Measurements from ENCODE around the gene NOX4.

The NOX4 gene

DNA sequence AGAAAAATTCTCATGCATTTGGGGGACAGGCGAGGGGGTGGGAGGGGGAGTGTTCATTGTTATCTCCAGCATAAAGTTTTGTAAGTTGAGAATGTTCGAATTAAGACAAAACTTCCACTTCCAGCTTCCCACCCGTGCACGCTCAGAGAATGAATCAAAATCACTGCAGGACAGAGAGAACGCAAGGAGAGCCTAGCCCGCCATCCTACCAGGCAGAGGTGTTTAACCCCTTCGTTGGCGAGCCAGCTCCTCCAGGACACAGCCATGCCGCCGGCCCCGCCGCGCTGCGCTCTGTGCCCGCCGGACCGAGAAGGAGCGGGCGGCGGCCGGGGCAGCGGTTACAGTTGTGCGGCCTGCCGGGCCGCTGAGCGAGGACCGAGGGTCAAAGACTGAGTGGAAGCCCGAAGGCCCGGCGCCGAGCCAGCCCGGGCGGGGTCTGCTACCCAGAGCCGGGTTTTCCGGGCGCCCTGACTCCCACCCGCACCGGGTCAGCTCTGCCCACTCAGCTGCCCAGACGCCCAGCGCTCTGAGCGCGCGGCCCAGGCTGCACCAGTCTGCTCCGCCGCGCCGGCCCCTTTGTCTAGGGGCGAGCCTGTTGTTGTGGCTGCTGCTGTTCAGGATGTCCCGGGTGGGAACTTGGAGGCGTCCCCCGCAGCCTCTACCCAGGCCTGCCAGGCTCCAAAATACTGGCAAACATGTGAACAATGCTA is at the start of gene NOX4:
Gene NOX4, minus strand, starts transcription at position 395 of the 710 bp plus-strand sequence. Its CDS starts 129 bp downstream, at position 266.
- no peak for DNase-seq

DNA sequence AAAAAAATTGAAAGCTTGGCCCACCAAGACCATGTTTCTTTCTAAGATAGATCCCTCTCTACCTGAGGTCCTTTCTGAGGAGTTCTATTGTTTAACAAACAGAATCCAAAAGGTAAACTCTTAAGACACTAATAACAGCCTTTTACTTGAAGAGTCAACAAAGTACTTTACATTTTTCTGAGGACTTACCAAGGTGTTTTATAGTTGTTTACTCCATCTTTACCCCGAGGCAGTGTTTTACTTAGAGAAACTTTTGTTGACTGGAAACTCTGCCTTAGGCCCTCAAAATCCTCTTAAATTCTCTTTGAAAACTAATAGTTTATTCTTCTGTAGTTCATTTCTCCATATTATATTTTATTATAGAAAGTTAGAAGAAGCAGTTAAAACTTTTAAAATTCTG is 49.7 kb upstream of the NOX4 start:
- DNase-seq: no peak

DNA sequence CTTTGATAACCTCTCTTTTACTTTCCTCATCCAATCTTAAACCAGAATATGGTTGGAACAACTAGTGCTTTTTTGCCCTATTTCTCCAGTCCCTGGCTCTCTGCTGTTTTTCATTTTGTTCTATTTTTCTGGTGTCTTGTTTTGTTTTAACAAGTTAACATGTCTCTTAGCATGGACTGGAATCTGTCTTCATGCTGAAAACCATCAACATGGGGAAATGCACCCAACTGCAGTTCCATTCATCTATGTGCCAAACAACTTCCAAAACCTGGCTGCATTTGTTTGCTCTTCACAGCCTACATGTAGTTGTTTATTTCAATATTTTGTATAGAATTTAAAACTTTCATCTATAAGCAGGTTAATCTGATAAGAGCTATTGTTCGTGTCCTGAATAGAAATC is 46.8 kb upstream of the NOX4 start:
- DNase-seq: no peak

DNA sequence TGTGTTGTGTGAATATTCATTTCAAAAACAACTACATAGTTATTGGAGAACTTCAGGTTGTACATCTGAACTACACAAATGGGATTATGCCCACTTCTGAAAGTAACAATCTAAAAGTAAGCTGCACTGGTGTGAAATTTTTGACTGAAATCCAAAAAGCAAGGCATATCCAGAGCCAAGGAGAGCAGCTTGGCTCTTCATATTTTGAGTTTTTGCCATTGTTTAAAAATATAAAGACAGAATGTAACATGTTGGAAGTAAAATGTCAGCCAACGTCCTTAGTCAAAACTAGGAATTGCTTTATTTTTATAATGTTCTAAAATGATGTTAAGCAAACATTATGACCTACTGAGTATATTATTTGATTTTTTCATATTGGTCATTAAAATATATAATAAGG is 45.8 kb upstream of the NOX4 start:
- no peak for DNase-seq

DNA sequence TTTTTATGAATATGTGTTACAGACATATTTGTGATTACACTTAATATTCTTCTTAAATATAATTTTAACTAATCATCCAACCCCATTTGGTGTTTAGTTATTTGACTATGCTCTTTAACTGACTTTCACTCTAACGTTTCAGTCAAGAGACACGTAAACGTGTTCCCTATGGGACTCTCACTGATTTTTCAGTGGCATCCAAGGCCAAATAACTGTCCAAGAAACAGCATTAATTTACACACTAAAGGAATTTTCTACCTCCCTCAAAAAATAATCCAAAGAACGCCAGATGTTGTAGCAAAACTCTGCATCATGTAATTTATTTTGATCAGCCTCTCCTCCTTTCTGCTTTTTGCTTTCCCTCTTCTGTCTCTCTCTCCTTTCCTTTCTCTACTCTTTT is 44.0 kb upstream of the NOX4 start:
- no peak for DNase-seq

DNA sequence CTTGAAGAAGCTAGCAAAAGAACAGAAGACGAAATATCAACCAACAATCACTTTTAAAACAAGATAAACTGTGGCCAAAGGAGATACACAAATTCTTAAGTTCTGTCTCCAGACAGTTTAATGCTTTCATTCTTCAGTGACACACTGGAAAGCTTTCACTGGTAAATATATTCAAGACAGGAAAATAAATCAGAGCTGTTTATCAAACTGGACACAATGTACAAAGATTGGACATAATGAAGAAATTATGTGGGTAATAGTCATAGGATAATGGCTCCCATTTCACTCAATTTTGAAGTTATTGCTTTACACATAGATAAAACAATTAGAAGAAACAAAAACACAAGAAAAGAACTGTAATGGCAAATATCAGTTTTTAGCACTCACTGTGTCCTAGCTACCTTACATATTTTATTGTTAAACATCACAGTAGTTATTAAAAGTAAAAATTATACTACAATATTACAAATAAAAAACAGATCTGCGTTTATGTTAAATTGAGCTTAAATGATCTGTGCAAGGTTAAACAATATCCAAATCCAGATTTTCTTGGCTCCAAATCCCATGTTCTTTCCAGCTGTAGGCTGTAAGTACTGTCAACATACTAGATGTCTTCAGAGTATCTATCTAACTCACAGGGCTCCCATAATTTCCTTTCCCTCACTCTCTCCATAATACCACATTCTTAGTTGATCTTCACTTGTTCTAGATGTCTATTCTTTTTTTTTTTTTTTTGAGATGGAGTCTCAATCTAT is 38.6 kb upstream of the NOX4 start:
- no peak for DNase-seq

DNA sequence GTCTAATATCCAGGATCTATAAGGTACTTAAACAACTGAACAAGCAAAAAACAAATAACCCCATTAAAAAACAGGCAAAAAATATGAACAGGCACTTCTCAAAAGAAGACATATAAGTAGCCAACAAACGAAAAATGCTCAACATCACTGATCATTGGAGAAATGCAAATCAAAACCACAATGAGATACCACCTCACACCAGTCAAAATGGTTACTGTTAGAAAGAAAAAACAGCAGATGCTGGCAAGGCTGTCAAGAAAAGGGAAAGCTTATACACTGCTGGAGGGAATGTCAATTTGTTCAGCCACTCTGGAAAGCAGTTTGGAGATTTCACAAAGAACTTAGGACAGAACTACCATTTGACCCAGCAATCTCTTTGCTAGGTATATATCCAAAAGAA is 30.6 kb upstream of the NOX4 start:
- DNase-seq: no peak

DNA sequence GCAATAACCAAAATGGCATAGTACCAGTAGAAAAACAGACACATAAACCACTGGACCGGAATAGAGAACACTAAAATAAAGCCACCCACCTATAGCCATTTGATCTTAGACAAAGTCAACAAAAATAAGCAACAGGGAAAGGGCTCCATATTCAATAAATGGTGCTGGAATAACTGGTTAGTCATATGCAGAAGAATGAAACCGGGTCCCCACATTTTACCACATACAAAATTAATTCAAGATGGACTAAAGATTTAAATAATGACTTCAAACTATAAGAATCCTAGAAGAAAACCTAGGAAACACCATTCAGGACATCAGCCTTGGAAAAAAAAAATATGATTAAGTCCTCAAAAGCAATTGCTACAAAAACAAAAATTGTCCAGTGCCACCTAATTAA is 30.1 kb upstream of the NOX4 start:
- DNase-seq: no peak

DNA sequence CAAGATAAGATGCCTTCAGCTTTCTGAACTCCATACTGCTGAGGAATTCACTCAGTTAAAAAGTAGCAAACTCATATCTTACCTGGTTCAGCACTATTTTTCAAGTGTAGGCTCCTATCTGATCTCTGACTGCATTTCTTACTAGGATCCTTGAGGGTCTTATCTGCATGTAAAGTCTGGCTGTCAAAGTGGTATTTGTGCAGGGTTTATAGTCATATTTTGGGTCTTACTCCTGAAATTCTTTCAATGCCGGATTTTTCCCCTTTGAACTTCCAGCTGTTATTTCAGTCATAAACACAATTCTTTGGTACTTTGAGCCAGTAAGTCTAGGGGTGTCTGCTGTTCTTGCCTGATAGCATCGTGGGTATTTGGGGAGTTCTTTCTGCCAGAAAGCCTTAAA is 25.3 kb upstream of the NOX4 start:
- DNase-seq: no peak

DNA sequence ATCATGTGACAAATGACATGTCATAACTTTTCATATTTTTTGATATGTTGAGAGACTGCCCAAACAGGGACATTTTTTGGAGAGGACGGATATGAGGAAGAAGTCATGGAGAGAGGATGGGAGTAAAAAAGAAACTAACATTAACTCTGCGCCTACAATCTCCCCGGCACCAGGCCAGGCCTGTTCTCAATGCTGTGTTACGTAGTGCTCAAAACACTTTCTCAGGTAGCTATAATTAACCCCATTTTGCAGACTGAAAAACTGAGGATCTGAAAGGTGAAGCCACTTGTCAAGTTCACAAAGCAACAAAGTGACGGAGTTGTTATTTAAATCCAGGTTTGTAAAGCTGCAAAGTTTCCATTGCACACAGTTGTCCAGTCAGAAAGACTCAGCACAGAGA is 17.4 kb upstream of the NOX4 start:
- DNase-seq: no peak

DNA sequence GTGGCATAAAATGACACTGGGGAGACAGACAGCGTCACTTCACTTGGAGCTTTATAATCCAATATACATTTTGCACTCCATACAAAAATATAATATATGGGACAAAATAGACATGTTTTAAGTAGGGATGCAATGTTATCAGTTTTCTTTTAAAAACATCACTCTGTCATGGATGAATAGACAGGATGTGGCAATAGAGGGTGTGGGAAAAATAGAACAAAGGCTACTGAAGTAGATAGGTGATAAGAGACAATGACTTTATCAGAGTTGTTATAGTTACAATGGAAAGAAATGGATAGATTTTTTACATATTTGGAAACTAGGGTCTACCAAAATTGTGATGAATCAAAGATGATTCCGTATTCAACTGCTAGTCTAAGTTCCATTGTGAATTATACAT is 13.1 kb upstream of the NOX4 start:
- DNase-seq: no peak

DNA sequence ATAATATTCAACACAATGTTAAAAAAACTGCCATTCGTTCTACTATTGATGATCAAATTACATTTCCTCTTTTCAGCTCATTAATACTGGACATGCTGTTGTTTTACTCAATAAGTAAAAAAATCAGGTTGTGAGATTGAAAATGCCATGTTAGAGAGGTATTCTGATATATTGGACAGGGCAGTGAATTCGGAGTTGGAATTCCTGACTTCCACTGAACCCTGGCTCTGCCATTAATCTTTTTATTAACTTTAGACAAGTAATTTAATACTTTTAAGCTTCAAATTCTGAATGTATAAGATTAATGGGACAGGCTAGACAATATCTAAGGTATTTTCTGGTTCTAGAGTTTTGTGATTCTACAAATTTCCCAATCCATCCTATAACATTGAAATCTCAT is 12.2 kb upstream of the NOX4 start:
- no peak for DNase-seq

DNA sequence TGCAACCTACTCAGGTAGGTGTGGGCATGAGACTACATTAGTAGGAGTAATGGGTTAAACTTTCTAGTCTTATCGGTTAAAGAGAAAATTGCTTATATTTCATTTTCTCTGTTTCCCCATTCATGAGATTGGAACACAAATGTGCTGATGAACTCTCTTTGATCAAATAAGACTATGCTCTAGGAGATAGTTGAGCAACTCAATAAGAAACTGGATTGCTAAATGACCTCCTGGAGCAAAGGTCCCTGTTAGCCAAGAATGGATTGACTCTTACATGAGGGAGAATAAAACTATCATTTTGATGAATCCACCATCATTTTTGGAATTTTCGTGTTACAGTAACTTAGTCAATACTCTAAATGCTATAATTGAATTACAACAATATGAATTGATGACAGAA is 11.1 kb upstream of the NOX4 start:
- DNase-seq: no peak

DNA sequence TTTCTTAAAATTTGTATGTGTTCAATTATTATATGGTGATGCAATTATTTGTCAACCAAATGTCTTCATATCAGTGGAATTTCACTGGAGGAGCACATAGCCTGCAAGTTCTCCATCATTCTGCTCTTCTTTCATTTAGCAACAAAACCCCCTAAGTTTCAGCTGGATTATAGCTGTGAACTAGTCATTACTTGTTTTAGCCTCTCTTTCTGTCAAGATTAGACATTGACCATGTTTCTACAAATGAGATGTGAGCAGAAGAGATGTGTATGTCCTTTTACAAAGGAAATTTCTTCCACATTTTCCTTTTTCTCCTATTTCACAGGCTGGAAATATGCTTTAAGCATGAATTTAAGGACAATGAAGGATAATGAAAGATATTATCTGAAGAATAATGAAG is 9.2 kb upstream of the NOX4 start:
- no peak for DNase-seq

DNA sequence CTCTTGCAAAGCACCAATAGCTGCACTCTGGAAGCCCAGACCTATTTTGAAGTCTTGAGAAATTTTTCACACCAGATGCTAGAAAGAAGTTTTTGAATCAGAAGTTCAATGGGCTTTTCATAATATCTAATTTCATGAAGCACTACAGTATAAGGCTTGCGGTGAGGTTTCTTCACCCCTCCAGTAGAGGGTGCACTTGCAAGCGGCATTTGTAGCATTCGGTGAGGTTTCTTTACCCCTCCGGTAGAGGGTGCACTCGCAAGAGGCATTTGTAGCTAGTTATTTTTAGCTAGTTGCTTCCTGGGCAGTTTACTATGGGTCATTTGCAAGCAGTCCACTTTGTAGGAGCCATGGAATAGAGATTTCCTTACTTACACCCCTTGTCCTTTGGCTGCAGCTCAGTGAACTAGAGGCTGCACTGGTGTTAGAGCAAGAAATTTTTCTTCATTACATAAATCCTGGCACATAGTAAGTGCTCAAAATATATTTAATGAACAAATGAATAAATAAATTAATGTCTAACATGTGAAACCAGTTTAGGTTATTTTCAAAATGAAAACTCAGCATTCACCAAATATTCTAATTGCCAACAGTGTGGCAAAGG is 7.8 kb upstream of the NOX4 start:
- DNase-seq: no peak

DNA sequence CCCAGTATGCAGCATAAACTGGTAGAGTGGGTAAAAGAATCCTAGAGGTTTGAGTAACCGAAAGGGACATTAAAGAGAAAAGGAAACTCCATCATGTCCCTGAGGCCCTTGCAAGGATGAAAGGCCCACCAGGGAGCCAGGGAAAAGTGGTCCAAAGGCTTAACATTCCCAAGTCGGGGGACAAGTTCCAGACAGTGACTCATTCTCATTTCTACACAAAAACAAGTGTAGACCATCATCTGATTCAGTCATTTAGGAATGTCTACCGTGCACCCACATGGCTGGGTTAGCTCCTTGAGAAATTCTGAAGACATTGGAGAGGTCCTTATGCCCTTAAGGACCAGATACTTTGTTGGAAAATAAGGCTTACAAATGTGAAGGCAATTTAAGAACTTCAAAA is 4.8 kb upstream of the NOX4 start:
- DNase-seq: no peak

DNA sequence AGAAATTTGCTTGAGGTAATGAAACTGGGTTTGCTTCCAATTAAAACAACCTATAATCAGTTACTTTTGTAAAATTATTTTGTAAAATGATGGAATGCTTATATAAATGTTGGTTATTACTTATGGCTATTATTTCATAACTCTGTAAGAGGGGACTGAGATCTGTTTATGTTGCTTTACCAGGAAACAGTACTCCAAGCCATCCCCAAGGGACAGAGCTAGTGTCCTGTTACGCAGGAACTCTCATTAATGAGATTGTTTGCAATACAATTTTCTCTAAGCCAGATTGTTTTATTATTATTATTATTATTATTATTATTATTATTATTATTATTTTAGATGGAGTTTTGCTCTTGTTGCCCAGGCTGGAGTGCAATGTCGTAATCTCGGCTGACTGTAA is 2.3 kb upstream of the NOX4 start:
- DNase-seq: no peak

DNA sequence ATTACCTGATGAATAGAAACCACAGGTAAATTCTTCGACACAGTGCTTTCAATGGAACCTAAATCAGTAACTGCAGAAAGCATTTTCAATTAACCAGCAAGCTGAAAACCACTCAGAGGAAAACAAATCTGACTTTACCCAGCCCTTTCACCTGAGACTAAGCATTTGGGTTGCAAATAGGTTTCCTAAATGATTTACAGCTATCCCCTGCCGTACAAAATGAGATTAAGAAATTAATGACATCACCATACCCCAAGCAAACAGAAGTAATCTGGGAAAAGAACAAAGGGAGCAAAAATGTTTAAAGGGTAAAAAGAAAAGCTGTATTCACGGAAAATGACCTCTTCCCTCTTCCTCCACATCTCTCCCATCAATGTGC is 584 bp downstream of the NOX4 start:
- DNase-seq: no peak

DNA sequence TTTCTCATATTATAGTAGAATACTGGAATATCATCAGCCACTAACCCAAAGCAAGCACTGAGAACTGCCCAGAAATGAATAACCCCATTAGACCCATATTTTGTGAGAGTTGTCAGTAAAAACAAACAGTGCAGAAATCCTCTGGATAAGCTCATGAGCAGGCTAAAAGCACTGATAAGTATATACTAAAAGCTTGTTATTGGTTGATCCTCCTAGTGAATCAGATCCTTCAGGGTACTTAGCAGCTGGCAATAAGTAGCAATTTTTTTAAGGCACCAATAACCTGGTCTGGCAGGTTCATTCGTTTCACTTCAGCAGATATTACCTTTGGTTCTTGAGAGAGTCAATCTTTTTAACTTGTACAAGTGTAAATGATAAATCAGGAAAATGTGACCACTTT is 1.2 kb downstream of the NOX4 start:
- no peak for DNase-seq

DNA sequence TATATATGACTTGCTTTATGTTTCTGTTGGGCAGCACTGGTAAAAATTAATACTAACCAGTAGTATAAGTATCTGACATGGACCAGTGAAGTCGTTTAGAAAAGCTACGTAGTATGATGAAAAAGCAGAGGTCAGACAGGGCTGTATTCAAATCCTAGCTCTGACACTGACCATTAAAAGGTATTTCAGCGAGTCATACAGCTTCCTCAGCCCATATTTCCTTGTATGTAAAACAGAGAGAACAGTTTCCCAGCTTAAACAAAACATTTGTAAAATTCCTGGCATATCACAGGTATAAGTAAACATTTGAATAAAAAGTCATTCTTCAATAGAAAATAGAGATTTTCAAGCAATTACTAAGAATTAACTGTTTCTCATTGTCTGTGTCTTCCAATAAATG is 4.2 kb downstream of the NOX4 start:
- DNase-seq: no peak

DNA sequence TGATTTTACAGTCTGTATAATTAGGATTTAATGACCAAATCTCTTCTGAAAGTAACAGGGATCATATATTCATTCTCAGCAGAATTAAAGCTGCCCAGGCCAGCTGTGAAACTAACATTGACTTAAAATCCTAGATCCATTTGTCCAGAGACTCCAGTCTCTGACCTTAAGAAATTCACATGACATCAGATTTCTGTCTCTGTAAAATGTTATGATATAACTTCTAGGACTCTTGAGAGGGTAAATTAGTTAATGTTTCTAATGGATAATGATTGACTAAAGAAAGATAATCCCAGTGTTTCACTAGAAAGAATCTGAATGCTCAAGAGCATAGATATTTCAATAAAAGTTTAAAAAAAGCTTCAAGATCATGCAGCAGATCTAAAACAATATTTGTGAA is 6.3 kb downstream of the NOX4 start:
- no peak for DNase-seq

DNA sequence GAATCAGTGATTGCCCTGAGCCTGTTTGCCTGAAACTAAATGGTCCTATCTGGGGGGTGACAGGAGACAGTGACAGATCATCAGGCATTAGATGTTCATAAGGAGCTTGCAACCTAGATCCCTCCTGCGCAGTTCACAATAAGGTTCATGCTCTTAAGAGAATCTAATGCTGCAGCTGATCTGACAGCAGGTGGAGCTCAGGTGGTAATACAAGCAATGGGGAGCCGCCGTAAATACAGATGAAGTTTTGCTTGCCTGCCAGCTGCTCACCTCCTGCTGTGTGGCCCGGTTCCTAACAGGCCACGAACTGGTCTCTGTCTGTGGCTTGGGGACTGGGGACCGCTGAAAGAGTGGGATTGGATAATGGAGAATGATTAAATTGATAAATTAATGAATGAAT is 14.0 kb downstream of the NOX4 start:
- no peak for DNase-seq

DNA sequence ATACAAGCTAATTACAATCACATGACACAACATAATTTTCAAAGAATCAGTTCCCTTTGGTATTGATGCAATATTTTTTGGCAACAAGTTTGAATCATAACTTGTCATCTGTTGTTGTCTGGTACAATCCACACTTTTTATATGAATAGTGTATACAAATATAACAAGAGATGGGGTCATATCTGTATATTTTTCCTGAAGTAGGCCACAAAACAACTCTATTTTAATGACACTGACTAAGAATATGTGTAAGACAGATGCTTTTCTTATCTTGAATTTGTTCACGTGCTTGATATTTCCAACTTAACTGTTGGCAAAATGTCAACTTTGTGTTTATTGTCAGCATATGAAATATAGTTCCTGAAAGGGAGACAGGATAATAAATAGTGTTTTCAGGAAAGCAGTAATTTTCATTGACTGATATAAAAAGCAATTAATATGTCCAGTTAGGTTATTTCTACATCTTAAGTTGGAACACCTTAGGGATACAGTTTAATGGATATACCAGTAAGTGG is 27.9 kb downstream of the NOX4 start:
- no peak for DNase-seq

DNA sequence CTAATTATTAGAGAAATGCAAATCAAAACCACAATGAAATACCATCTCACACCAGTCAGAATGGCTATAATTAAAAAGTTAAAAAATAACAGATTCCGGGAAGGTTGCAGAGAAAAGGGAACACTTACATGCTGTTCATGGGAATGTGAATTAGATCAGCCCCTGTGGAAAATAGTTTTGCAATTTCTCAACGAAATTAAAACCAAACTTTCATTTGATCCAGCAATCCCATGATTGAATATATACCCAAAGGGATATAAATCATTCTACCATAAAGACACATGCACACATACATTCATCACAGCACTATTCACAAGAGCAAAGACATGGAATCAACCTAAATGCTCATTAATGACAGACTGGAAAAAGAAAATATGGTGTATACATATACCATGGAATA is 32.5 kb downstream of the NOX4 start:
- no peak for DNase-seq
